IPS DF 19.7 (cell line): ENCODE results near the gene DYRK1A.

Source experiments
- DNase-seq: peaks from one replicate; pipeline ENCODE4 v3.0.0-alpha.2; 2013; ENCODE audit warnings: low read depth, low spot score

Gene DYRK1A

GRCh38 chr21:37384416-37384815, 17.8 kb downstream of the DYRK1A start:
- DNase-seq: no peak

- DNase-seq: no peak
Observed at GRCh38 chr21:37385179-37385765, 18.7 kb downstream of the DYRK1A start.

- no peak for DNase-seq
Observed at GRCh38 chr21:37386151-37386550, 19.6 kb downstream of the DYRK1A start.

DNA sequence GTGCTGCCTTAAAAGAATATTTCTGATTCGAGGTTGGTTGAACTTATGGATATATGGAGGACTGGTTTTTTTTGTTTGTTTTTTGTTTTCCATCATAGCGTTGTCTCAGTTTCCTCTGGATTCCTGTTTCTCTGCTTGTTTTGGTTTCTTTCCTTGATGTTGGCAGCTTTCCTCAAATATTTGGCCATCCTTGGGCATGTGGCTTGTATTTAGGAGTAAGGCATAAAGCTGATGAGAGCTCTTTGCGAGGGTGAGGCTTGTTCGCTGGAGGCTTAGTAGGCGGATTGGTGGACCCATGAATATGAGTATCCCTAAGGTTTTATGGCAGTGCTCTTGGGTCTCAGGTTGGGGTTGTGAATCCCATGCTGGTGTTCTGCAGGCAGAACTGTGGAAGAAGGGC, 22.9 kb downstream of the DYRK1A start:
- DNase-seq: no peak

GRCh38 chr21:37391666-37392065, 25.1 kb downstream of the DYRK1A start:
- DNase-seq: no peak

DNA sequence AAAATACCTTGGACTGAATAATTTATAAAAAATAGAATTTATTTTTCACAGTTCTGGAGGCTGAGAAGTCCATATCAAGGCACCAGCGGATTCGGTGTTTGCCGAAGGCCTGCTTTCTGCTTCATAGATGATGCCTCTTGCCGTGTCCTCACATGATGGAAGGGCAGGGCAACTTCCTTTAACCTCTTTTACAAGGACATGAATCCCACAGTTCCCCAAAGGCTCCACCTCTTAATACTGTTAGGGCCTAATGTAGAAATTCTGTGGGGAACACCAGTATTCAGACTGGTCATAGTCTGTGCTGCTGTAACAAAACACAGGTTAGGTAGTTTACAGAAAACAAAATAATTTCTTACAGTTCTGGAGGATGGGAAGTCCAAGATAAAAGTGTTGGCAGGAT, 25.9 kb downstream of the DYRK1A start:
- DNase-seq: no peak

- DNase-seq: no peak
Observed at GRCh38 chr21:37393030-37393429, 26.5 kb downstream of the DYRK1A start.

DNA sequence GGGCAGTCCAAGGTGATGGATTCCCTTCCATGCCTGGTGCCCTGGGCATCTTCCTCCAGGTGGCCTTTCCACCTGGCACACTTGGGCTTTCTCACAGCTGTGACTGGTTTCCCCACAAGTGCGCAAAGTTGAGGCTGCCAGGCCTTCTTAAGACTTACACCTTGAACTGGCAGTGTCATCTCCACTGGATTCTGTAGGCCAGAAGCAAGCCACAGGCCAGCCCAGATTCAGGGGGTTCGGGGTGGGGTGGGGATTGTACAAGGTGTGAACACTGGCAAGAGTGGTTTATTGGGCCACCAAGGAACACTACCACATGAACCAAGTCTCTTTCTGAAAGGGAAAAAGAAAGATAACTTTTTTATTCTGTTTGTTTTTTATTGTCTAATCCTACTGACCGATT, 27.2 kb downstream of the DYRK1A start:
- no peak for DNase-seq

- DNase-seq: no peak
Observed at GRCh38 chr21:37395961-37396360, 29.4 kb downstream of the DYRK1A start.

GRCh38 chr21:37396855-37397254, 30.3 kb downstream of the DYRK1A start:
- no peak for DNase-seq

DNA sequence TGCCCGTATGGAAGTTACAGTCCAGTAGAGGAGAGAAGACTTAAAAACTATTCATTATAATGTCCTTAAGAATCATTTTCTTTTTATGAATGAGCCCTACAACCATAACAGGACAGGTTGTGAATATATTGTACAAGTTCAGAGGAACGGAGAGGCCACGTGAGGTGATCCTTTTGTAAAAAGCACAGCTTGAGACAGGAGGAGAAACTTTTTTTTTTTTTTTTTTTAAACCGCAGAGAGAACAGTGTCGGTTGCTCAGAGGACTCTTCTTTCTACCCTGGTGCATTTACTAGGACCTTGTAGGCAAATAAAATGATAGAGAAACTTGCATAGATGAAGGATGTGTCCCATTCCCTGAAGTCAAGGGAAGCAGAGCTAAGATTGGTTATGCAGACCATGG, 32.1 kb downstream of the DYRK1A start:
- DNase-seq: no peak

GRCh38 chr21:37402251-37402867, 35.8 kb downstream of the DYRK1A start:
- no peak for DNase-seq

- no peak for DNase-seq
Observed at GRCh38 chr21:37405629-37406028, 39.1 kb downstream of the DYRK1A start.

DNA sequence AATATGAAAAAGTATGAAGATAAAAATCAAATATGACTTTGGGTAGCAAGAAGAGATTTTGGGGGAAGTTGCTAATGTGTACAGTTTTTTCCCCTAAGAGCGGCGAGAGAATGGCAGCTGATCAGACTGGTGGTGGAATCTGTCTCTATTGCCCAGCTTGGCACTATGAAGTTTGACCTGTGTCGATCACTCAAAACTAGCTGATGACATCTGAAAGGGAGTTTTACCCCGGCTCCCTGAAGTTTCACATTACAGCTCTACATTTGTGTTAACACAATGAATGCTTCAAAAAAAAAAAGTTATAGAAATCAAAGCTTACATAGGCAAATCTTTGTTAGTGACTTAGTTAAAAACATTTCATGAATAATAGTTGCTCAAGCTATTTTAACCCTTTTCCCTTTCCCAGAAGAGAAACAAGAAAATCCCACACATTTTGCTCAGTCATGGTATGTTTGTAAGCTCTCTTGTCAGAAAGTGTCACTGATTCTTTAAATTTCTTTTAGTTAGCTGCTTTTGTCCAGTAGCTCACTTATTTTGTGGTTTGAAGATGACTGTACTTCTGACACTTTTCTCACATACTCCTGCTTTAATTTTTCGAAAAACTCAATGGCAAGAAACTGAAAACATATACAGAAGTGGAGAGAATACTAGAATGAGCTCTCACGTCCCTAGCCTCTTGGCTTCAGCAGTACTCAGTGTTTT, 41.3 kb downstream of the DYRK1A start:
- no peak for DNase-seq

DNA sequence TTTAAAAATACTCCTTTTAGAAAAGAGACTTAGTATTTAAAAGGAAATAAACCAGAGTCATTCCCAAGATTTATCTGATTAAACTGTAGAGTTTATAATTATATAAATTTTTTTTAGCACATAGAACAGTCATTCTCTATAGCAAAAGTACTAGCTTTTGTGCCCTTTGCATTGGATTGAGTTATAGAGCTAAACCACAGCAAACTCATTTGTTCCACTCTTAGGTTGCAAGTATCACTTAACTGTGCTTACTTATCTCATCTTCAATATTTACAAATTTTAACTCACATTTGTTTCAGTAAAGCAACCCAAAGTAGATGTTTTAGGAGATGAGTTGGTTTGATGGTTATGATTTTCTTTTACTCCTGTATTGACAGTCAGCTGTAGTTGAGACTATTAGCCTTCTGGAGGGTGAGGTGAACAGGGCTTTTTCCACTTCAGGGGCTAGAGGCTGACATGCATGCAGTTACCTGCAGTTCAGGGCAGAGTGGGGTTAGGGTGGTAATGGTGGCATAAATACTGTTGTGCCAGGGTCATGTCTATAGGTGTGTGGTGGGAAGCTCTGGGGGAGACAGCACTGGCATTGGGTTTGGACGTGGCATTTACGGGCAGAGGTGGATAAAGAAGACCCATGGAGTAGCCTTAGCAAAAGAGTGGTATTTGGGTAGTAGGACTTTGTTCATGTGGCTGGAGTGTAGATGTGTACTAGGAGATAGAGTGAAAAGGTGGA, 42.1 kb downstream of the DYRK1A start:
- DNase-seq: no peak

DNA sequence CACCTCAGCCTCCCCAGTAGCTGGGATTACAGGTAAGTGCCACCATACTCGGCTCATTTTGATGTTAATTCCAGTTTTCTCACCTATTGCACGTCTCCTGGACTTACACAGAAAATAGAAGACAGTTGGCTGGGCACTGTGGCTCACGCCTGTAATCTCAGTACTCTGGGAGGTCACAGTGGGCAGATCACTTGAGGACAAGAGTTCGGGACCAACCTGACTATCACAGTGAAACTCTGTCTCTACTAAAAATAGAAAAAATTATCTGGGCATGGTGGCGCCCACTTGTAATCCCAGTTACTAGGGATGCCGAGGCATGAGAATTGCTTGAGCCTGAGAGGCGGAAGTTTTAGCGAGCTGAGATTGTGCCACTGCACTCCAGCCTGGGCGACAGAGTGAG, 44.1 kb downstream of the DYRK1A start:
- DNase-seq: no peak

- no peak for DNase-seq
Observed at GRCh38 chr21:37412603-37413360, 46.2 kb downstream of the DYRK1A start.

GRCh38 chr21:37413553-37414291, 47.1 kb downstream of the DYRK1A start:
- DNase-seq: no peak

DNA sequence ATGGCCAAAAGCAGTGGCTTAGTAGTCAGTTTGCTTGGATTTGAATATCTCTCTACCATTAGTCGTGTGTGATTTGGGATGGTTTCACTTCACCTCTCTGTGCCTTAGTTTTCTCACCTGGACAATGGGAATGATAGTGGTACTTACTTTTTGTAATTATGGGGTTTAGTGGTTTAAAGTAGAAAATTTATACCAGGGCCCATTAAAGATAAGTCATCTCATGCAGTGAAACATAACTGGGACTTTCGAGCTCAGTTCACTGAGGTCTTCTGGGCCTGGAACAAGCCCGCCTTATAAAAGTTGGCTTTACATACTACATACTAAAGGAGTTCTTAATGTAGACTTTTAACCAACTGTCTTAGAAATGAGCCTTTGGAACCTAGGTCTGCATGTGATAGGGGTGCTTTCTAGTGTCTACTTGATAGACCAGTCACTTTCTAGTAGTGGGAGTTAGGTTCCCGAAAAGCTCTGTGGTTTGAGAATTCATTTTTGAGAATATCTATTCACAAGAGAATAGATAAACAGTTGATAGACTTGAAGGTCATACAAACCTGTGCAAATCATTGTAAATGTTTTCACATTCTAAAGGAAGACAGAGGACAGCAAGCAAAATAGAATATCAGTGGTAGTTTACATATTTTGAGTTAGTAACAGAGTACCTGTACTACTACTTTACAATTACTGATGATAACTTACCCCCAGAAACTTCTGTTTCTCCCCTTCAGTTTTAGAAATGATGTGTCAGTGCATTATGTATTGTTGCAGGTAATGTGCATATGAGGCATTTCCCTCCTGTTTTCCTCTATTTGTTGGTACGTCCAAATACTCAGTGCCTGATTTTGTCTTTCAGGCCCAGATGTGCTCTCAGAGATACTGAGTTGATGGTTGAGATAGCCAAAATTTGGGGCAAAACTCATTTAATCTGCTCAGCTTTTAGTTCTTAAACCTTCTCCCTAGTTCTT, 48.0 kb downstream of the DYRK1A start:
- DNase-seq: no peak

DNA sequence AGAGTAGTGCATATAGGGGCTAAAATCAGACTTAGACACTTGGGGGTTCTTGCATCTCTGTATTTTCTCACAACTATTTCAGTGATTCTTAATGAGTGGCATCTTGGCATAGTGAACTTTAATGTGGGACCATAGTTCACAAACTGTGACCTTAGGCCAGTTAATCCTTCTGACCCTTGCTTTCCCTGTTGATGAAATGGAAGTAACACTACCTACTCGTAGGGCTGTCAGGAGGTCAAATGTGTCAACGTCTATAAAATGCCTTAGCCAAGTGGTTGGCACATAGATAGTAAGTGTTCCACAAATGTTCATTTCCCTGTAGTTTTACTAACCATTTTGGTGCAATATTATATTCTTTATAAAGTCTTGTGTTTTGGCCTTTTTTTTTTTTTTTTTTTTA, 49.4 kb downstream of the DYRK1A start:
- no peak for DNase-seq
